GM12865 (cell line): ENCODE data around the gene CDK15.

ENCODE experiments used
- DNase-seq: peaks from one replicate; pipeline ENCODE4 v3.0.0; 2010; ENCODE audit warnings: low read depth
- H3K4me3 ChIP-seq: 2 replicates; pipeline ENCODE4 v1.5.1; 2011; ENCODE audit warnings: mild to moderate bottlenecking, low read depth, low read length, control low read depth
- TF ChIP-seq, protein P1 (sequence below): IDR thresholded peaks from 2 replicates; pipeline ENCODE4 v1.5.1; 2011; ENCODE audit warnings: low read length, control low read depth, low read depth, inconsistent platforms; ENCODE audit not compliant: insufficient read depth; ENCODE audit errors: missing control alignments

CDK15 gene

DNA sequence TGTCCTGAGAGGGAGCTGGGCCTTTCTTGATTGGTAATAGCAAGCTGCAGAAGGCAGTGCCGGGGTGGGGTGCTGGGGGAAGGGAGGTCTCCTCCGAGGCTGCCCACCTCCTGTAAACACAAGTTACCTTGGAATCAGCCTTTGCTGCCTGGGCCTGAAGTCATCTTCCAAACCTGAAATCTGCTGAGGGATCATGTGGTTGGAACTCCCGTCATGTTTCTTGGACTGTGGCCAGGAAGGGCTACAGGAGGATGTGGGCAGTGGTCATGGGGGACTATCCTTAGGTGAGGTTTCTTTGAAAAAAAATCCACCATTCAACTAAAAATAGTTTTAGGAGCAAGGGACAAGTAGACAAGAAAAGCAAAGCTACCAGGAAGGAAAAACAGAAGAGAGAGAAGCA lies 74.2 kb downstream of the CDK15 start:
- H3K4me3 ChIP-seq = no peak overlapping the region
- TF ChIP-seq, protein P1, sequence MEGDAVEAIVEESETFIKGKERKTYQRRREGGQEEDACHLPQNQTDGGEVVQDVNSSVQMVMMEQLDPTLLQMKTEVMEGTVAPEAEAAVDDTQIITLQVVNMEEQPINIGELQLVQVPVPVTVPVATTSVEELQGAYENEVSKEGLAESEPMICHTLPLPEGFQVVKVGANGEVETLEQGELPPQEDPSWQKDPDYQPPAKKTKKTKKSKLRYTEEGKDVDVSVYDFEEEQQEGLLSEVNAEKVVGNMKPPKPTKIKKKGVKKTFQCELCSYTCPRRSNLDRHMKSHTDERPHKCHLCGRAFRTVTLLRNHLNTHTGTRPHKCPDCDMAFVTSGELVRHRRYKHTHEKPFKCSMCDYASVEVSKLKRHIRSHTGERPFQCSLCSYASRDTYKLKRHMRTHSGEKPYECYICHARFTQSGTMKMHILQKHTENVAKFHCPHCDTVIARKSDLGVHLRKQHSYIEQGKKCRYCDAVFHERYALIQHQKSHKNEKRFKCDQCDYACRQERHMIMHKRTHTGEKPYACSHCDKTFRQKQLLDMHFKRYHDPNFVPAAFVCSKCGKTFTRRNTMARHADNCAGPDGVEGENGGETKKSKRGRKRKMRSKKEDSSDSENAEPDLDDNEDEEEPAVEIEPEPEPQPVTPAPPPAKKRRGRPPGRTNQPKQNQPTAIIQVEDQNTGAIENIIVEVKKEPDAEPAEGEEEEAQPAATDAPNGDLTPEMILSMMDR = no peak
- DNase-seq = no peak

- DNase-seq = no peak
- H3K4me3 ChIP-seq = no peak overlapping the region
- TF ChIP-seq, protein P1 = no peak
Measured at GRCh38 chr2:201880993-201881611, 74.8 kb downstream of the CDK15 start.

GRCh38 chr2:201881741-201882140 lies 75.4 kb downstream of the CDK15 start:
- TF ChIP-seq, protein P1 = no peak
- no peak for DNase-seq
- no peak overlapping the region for H3K4me3 ChIP-seq

GRCh38 chr2:201882353-201883090 lies 76.2 kb downstream of the CDK15 start:
- no peak overlapping the region for H3K4me3 ChIP-seq
- TF ChIP-seq, protein P1 = no peak
- peak; percentile 61 for DNase-seq

DNA sequence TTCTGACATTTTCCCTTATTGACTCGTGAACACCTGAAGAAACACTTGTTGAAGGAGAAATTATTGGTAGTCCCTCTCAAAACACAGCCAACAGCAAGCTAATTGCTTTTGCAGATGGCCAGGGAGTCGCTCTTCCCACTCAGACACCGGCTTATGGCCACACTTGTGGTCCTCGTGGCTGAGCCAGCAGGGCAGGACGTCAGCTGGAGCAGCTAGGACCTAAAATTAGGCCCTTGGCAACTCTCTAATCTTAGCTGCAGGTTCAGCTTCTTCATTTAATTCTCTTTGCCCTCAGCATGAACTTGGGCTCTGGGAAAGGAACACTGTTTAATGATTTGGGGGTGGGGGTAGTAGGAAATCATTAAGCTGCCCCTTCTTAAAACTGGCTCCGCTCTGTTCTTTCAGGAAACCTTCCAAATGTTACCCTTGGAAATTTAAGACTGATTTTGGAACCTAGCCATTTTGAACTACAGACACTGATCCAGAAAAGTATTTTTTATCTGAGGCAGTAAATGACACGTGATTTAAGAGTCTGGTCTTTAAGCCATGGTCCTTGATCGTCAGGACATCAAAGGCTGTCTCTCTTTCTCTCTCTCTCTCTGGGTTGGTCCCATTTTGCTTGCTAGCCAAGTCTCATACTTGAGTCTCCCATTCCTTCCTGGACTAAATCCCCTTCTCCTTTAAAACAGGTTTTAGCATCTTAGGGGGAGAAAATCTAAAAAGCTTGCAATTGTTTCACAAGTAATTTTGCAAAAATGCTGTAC lies 77.5 kb downstream of the CDK15 start:
- TF ChIP-seq, protein P1 = no peak
- H3K4me3 ChIP-seq = no peak overlapping the region
- no peak for DNase-seq

- no peak overlapping the region for H3K4me3 ChIP-seq
- DNase-seq = no peak
- TF ChIP-seq, protein P1 = no peak
Measured at GRCh38 chr2:201886504-201886903, 80.2 kb downstream of the CDK15 start.
